ENCODE data around the gene SMAD7.

SMAD7 gene, protein sequence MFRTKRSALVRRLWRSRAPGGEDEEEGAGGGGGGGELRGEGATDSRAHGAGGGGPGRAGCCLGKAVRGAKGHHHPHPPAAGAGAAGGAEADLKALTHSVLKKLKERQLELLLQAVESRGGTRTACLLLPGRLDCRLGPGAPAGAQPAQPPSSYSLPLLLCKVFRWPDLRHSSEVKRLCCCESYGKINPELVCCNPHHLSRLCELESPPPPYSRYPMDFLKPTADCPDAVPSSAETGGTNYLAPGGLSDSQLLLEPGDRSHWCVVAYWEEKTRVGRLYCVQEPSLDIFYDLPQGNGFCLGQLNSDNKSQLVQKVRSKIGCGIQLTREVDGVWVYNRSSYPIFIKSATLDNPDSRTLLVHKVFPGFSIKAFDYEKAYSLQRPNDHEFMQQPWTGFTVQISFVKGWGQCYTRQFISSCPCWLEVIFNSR

DNA sequence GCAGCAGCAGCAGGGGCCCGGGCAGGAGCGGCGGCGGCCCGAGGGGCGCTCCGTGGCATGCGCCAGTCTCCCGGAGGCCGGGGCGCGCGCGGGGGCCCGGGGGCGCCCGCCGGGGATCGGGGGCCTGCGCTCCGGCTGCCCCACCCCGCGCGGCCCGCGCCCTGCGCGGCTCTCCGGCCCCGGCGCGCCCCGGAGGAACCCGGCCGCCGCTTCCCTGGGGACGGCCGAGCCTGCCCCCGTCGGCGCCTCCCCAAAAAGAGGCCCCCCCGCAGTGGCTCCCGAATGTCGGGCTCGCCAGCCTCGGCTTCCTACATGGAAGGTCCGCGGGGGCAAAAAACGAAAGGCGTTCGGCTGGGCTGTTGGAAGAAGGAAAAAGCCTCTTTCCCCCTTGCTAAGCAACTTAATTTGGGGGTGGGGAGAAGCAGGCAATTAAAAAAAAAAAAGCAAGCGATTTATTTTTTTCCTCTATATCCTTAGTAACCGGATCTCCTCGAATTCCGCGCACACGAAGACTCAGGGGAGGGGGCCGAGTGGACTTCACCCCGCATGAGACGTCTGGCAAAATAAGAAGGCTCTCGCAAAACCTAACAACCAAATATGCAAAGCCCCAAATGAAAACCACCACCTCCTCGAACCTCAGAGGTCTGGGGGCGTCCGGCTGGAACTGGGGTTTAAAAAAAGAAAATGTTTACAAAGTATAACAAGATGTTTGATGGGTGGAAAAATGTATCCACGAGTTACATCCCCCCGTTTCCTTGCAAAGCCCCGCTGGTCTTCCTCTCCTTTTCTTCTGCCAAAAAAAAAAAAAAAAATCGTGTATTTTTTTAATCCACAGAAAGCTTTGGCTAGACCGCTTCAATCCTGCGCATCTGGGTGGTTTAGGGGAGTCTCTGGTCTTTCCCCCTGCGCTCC is at the start of gene SMAD7:
Gene SMAD7 (minus strand): TSS at position 430 of the 912 bp plus-strand sequence. CDS start 541 bp downstream, outside the sequence.
- DNase-seq (ENCODE audit: low read depth in 2 of 2): no peak

DNA sequence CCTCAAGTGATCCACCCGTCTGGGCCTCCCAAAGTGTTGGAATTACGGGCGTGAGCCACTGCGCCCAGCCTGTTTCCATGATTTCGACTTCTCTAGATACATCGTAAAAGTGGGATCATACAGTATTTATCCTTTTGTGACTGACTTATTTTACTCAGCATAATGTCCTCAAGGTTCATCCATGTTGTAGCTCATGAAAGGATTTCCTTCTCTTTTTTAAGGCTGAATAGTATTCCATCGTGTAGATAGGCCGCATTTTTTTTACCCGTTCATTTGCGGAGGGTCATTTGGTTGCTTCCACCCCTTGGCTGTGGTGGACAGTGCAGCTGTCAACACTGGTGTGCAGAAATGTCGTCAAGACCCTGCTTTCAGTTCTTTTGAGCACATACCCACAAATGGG is 48.8 kb upstream of the SMAD7 start:
- DNase-seq (ENCODE audit: low read depth in 2 of 2): no peak

DNA sequence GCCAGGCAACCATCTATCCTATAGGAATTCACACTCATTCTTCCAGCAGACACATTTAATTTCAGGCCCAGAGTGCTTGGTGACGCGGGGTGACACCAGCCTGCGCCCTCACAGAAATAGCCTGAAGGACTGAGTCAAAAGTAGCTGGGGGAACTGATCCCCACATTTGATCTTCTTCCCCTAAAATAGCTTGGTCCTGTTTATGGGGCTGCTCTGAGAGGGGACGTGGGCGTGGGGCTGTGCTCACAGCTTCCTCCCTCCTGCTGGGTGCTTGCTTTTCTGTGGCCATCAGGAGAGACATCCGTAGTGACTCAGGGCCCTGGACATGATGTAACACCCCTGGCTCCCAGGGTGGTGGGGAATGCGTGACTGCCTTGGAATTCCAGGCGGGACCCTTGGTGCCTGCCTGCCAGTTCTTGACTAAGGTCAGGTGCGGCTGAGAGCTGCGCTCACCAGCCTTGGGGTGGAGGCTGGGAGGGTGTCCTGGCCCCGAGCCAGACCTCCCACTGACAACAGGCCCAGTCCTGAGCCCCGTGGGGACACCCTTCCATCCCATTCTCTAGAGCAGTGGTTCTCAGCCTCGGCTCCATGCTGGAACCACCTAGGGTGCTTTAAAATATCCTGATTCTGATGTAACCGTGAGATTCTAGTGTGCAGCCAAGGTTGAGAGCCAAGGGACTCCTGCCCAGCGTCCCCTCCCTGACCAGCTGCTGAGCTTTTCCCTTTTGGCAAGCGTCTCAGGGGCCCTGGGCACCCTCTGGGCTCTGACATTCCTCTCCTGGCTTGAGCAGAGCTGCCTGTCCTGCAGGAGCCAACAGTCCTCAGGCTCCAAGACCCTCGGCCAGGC is 47.4 kb upstream of the SMAD7 start:
- no peak for DNase-seq (ENCODE audit: low read depth in 2 of 2)

DNA sequence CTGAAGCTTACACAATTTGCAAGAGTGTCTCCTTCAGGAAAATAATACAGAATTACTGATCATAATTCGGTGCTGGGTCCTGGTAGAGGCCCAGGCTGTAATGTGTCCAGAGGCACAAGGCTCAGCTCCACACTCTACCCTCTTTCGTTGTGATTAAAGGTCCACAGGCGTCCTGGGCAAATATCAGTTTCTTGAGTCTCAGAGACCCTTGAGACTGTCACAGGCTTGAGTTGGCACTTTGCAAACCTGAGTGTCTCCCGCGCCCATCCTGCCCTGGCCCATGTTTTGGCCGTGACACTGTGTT is 46.9 kb upstream of the SMAD7 start:
- DNase-seq (ENCODE audit: low read depth in 2 of 2): no peak

DNA sequence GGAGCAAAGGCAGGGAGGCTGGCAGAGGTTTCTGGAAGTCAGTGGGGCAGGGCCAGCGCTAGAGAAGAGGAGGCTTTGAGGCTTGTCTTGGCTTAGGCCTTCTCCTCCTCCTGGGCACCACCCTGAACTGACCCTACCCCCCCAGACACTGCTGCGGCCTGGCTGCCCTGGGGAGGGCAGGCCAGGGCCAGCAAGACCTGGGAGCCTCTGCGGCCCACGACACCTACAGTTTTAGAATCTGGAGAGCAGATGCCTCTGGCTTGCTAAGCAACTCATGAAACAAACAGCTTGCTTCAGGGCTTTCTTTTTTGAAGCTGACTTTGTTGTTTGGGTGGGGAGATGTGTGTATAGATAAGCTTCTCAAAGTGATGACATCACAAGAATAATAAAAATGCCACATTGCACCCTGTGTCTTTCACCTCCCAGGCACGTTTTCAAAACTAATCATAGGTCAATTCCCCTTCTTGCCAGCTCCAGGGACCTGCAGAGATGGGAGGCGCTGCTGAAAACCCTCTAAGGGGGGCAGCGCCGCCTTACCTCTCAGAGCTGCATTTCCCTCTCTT is 46.2 kb upstream of the SMAD7 start:
- DNase-seq (ENCODE audit: low read depth in 2 of 2): no peak

DNA sequence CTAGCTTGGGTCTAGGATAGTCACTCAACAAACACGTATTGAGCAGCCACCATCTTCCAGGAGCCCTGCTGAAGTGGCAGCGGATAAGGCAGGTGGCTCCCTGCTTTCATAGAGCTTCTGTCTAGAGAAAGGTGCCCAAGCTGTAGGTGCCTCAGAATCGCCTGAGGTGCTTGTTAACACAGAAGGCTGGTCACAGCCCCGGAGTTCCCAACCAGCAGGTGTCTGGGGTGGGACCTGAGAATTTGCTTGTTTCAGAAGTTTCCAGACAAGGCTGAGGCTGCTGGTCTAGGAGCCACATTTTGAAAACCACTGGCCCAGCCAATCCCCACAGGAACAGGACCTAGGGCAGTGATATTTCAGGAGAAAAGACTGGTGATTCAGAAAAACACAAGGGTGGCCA is 45.3 kb upstream of the SMAD7 start:
- no peak for DNase-seq (ENCODE audit: low read depth in 2 of 2)

DNA sequence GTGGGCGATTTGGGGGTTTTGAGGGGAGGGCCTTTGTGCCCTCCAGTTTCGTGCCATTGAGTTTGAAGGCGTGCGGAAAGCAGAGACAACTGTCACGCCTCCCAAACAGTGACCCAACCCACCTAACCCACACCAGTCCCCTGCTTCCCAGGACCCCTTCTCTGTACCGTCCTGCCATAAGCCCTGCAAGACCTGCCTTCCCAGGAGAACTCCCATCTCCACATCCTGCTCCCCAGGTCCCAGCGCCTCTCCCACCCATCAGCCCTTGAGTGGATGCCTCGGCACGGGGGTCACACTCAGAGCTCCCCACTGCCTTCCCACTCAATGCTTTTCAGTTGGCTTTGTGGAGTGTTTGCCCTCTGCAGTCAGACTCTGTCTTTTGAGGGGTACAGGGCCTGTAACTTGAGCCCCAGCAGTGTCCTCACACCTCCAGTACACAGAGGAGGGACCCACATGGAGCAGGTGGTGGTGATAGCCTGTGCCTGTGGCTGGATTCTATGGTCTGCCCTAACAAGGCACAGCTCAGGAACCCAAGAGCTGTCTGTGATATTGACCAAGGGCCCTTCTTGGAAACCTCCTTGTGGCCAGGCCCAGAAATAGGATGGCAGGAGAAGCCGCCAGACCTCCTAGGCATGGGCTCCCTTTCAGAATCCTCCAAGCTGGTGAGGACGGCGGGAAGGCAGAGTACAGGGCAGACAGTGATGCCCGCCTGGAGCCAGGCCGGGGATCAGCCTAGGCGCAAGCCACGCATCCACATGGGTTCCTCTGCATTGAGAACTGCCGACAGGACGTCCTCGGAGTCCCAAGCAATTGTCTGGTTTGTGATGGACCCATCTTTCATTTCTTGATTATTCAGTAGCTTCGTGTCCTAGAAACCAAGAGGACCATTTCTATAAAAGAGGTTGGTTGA is 44.4 kb upstream of the SMAD7 start:
- no peak for DNase-seq (ENCODE audit: low read depth in 2 of 2)

DNA sequence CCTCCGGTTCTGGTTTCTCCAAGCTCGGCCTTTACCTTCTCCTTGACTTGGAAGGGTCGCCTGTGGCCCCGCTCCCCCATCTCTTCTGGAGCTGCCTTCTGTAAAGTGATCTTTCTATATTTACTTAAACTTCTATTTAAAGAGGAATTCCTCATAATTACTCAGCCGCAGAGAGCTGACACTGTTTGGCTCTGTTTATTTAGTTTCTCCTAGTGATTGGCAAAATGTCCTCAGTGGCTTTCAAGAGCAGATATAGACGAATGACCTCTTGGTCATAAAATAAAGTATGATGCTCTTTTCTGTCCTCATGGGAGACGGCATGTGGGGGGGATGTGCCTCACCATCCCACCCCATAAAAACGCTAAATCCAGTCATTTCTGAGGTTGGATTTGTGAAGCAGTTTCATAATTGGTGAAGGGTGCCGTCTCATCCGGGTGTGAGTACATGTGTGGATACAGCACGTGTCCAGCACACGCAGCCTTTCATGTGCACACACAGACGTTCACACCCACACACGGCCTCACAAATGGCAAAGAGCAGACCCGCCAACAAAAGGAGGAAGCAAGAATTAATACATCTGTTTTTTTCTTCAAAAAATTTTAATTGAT is 43.4 kb upstream of the SMAD7 start:
- DNase-seq (ENCODE audit: low read depth in 2 of 2): no peak

DNA sequence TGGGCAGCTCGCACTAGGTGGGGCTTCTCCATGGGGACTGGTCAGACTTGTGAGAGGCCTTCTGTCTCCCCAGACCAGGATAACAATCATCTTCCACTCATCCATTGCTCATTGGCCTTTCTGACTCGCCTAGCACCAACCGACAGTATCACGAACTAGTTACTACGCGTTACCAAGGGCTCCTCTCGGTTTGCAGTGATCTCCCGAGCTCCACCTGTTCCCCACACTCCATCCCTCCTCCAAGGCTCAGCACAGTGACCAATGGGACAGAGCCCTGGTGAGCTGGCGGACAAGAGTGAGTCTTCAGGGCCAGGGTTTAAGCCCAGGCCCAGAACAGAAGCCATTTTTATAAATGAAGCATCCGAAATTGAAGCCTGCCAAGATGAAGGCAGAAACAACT is 42.8 kb upstream of the SMAD7 start:
- DNase-seq (ENCODE audit: low read depth in 2 of 2): no peak

DNA sequence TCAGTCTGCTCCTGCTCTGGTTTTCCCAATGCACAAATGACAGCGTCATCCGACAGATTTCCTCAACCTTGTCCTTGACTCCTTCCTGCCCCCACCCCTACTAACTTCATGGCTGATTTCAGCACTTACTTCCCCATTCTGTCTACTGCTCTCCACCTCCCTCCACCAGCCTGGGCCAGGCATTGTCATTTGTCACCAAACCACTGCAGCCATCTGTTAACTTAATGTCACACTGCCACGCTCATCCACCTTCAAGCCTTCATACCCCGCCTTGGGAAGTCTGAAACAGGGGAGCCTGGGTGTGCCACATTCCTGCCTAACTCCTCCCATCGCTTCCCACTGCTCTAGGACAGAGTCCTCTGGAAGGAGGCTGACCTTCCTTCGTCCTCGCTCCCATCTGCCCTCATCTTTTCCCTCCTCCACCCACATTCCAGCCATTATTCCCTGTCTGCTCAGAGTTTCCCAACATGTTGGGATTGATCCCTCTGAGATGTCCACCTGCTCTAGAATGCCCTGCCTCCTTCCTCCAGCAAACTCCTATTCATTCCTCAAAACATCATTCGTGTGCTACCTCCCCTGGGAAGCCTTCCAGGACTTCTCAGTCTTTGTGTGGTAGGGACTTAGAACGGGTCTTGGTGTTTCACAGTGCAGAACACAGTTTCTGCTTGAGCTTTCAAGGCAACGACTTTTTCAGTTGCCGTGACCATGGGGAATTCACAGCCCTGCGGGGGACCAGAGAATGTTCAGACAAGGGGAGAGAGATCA is 42.2 kb upstream of the SMAD7 start:
- no peak for DNase-seq (ENCODE audit: low read depth in 2 of 2)

DNA sequence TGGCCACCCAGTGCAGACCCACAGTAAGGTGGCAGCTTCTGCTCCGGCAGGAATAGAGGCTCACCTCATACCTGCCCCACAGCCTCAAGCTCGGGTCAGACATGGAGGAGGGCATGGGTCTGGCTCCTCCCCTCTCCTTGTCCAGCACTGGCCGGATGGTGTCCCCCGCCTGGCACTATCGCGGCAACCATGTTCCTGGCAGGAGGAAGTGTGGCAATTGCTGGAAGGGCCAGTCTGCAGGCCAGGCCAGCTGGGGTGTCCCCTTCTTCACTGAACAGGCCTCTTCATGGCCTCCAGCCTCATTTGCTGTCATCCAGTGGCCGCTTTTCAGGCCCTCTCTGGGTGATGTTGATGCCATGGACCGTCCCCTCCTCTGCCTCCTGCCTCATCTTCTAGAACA is 41.4 kb upstream of the SMAD7 start:
- DNase-seq (ENCODE audit: low read depth in 2 of 2): no peak

DNA sequence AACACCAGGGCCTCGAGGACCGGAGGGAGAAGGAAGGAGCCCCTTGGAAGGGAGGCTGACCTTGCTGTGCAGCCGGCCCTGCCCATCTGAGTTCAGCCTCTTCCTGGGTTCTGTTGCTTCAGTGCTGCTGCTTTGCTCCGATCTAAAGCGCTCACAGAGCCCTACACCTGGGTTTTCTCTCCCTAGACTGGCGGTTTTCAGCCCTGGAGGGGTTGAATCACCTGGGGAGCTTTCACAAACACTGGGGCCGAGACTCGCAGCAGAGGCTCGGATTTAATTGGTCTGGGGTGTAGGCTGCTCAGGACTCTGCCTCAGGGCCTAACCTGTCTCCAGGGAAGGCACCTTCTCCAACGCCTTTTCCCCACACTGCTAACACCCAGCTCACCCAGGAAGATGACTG is 40.9 kb upstream of the SMAD7 start:
- no peak for DNase-seq (ENCODE audit: low read depth in 2 of 2)

DNA sequence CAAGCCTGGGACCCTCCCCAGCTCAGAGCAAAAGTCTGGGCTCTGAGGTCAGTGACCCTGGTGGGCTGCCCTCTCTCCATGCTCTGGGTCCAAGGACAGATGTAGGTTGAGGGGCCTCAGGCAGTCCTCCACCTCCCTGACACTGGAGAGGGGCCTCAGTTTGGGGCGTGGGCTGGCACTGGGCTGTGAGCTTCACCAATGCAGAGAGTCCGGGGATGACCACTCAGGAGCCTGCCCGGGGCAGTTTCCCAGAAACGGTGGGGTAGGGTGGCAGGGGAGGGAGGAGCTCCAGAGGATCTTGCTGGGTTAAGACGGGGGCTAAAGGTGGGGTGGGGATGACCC is 40.5 kb upstream of the SMAD7 start:
- no peak for DNase-seq (ENCODE audit: low read depth in 2 of 2)

DNA sequence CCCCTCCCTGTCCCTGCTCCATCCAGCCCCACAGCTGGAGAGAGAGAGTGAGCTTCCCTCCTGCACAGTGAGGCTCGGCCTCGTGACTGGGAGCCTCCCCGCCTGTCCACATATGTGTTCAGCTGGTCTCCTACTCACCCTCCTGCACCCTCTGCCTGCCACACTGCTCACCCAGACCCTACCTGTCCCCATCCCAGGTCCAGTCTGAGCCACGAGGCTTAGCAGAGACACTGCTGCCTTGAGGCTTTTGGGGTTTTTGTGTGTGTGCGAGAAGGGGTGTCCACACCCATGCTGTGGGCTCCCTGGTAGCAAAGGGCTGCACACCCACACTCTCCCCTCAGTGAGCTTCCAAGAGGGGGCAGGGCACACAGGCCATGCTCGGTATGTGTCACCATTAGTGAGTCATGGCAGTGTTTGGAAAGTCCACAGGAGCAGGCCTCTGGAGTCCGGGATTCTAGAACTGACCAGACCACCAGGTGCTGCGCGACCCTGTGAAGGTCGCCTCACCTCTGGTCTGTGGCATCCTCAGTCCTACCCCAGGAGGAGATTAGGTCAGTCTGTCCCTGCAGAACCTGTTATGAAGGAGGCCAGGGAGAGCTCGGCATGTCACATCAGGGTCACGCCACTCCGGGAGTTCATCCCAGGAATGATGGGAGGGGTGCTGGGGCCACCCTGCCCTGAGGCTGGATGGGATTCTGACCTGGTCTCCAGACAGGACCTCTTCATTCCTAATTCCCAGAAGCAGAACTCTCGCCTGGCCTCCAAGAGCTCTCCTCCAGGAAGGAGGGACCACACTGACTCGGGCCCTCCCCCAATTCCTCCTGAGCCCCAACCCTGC is 39.9 kb upstream of the SMAD7 start:
- DNase-seq (ENCODE audit: low read depth in 2 of 2): no peak

DNA sequence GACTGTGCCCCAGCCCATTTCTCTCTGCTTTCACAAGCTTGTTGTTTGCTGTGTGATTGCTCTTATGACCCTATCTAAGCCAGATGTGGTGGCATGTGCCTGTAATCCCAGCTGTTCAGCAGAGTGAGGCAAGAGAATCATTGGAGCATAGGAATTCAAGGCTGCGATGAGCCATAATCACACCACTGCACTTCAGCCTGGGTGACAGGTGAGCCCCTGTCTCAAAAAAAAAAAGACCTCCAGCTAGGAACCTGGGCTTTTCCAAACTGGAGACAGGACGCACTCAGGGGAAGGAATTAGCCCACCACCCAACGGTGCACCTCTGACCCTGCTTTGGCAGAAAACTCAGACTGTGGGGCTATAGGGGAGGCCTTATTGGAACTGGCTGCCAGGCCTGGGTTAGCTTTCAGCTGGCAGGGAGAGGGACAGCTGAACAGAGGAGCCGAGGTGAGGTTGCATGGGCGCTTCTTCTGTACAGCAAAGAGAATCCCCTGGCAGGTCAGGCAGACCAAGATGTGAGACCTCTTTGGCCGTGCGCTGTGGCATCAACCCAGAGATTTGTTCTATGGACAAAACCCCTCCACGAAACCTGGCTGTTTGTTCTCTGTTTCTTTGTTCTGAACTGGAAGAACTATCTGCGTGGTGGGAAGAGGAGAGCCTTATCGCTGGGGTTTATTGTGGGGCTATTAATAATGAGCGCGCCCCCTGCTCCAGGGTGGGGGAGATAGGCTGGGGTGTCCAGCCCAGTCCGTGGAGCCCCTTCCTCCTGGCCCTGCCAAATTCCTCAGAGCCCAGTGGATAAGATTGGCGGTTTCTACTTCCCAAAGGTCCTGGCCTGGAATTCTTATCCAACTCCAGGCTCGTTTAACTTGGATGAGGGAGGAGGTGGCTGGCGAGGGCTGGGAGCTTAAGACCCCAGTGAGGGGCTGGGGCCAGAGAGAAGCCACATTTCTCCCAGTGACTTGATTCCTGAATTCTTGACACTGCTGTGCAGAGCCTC is 38.8 kb upstream of the SMAD7 start:
- no peak for DNase-seq (ENCODE audit: low read depth in 2 of 2)

DNA sequence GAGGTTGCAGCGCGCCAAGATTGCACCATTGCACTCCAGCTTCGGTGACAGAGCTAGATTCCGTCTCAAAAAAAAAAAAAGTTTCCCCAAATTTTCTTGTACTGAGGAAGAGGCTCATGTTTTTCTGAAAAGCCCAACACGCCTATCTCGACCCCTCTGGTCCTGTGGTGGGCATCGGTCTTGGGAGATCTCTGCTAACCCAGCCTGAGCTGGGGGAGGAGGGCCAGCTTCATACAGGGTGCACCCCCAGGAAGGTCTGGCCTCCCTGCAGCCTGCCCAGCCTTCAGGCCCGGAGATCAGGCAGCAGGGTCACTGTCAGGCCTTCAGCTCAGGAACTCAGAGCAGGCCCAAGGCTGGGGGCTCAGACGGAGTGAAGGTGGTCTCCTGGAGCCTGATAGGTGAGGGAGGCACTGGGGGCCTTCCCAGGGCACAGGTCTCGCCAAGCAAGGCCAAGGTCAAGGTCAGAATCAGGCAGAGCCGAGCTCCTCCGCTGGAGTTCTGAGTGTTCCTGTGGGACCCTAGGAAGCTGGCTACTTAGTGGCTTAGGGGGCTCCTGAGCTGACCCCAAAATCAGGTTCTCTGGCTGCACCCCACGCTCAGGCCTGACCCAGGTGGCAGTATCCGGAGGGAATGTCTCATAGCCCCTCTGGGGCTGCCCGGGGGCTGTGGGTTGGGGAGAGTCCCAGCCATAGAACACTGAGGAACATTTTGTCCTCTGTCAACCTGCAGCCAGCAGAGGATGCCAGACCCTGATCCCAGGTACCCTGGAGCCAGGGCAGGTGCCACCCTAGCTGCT is 37.9 kb upstream of the SMAD7 start:
- no peak for DNase-seq (ENCODE audit: low read depth in 2 of 2)

DNA sequence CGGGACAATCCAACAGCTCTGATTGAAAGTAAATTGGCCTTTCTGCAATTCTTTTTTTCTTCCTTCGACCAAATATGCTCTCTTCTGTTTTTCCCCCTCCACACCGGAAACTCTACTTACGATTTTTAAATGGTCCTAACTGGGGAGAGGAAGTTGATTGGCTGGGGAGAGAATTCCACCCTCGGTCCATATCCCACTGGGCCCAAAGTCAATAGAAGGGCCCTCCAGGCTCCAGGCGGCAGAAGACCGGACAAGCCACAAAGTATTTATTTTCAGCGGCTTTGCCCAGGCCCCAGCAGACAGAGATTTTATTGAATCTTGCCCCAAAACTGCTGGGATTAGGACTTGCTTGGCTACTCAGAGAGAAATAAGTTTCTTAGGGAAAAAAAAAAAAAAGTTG is 37.1 kb upstream of the SMAD7 start:
- no peak for DNase-seq (ENCODE audit: low read depth in 2 of 2)
